Uterus (tissue), 4 donors: ENCODE measurements around the gene GLT6D1. TPM values are rescaled to one million over a fixed set of nuclear protein-coding genes. Genes with fewer than 3 reads are reported as not detected.

Experiments used
- DNase-seq, 2 donors: peaks; one replicate each; pipeline ENCODE4 v3.0.0-alpha.2; 2019 to 2020
- H3K27ac ChIP-seq, 2 donors: fragments of 200-600 bp; sonication (generic); 1 replicate in 1 of 2; 2 replicates in 1 of 2; pipeline ENCODE4 v1.5.1; 2016 to 2018
- H3K27me3 ChIP-seq, 2 donors: fragments of 200-600 bp; sonication (generic); one replicate each; pipeline ENCODE4 v1.5.1; 2018 to 2019; ENCODE audit warnings: control low read depth in 1 of 2
- H3K36me3 ChIP-seq, 2 donors: fragments of 200-600 bp; sonication (generic); one replicate each; pipeline ENCODE4 v1.5.1; 2019; ENCODE audit warnings: control low read depth in 1 of 2
- H3K4me1 ChIP-seq, 2 donors: fragments of 200-600 bp; sonication (generic); one replicate each; pipeline ENCODE4 v1.5.1; 2018 to 2019; ENCODE audit warnings: control low read depth in 1 of 2
- H3K4me3 ChIP-seq, 2 donors: fragments of 200-600 bp; sonication (generic); 1 replicate in 1 of 2; 2 replicates in 1 of 2; pipeline ENCODE4 v1.5.1; 2018 to 2019; ENCODE audit warnings: mild to moderate bottlenecking in 1 of 2
- H3K9me3 ChIP-seq, 2 donors: fragments of 200-600 bp; sonication (generic); one replicate each; pipeline ENCODE4 v1.5.1; 2019; ENCODE audit warnings: control low read depth in 1 of 2
- POLR2A ChIP-seq, 2 donors: fragments of 450-650 bp; IDR thresholded peaks; one replicate each; pipeline ENCODE4 v1.6.1; 2016; ENCODE audit warnings: antibody characterized with exemption in 2 of 2, mild to moderate bottlenecking in 1 of 2, moderate library complexity in 1 of 2
- intact Hi-C: fragments of 100-400 bp; cut with DNase I; formaldehyde crosslinking; loops from one replicate; pipeline ENCODE4 v1.15.1; 2023; ENCODE audit warnings: low total_unique reads
- total RNA-seq, 4 donors: library from RNA; depleted of rRNA in 3 of 4; stranded (reverse); fragments of >200 nt in 3 of 4; gene quantifications; one replicate each; pipeline versions ENCODE4 v1.1.0 to v1.2.4, GENCODE V29; 2014 to 2023
- TF ChIP-seq, protein P1 (sequence below), 4 experiments: fragments of 200-600 bp in 2 of 4; fragments of 450-650 bp in 2 of 4; sonication (generic) in 2 of 4; IDR thresholded peaks; one replicate each; pipeline ENCODE4 v1.5.1; 2016 to 2019; ENCODE audit warnings: antibody characterized with exemption in 4 of 4, mild to moderate bottlenecking in 2 of 4, moderate library complexity in 1 of 4
- donor health status: DM: yes; HTN: yes; CAD: no.

The GLT6D1 gene, protein sequence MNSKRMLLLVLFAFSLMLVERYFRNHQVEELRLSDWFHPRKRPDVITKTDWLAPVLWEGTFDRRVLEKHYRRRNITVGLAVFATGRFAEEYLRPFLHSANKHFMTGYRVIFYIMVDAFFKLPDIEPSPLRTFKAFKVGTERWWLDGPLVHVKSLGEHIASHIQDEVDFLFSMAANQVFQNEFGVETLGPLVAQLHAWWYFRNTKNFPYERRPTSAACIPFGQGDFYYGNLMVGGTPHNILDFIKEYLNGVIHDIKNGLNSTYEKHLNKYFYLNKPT
- total RNA-seq: not detected

DNA sequence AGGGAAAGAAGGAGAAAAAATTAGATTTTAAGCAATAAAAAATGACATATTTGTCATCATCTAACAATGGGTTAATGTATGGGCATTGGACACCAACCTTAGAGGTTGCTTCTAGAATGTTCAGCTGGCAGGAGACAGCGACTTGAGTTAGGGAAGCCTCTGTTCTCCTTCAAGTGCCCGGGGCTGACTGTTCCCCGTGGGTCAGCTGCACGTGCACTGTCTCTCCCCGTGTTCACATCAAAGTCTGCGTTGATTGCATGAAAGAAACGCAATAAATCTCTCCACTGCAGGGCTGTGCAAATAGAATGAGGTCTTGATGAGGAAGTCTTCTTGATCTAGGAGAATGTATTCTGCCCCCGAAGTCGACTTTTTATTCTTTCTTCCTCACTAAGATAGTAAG, at the start of gene GLT6D1:
TSS of gene GLT6D1 (minus strand) at position 345 of the 400 bp plus-strand sequence. CDS start 353 bp downstream, outside the sequence.
- peaks cover 0 to 3% of the 10 kb centered on the region in 2 donors for H3K27me3 ChIP-seq
- intact Hi-C loops: no loop called here

DNA sequence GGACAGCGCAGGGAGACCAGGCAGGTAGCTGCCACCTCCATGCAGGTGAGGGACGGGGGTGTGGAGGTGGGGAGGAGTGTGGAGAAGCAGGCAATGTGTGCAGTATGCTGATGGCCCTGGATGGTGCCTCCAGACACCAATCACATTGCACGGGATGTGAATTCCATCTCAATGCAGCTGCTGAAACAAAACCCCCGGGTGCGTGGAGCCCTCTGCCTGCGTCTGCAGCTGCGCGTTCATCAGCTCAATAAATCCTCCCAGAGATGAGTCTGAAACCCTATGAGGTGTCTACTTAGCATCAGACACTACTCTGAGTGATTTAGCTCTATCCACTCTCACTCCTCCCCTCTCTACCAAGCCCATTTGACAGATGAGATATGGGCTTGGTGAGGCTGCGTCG, 49.7 kb upstream of the GLT6D1 start:
- no peak for DNase-seq
- H3K9me3 ChIP-seq: no peaks in the 10 kb centered on the region
- no peaks in the 10 kb centered on the region for H3K27me3 ChIP-seq
- H3K27ac ChIP-seq: no peak overlapping the region
- TF ChIP-seq, protein P1, sequence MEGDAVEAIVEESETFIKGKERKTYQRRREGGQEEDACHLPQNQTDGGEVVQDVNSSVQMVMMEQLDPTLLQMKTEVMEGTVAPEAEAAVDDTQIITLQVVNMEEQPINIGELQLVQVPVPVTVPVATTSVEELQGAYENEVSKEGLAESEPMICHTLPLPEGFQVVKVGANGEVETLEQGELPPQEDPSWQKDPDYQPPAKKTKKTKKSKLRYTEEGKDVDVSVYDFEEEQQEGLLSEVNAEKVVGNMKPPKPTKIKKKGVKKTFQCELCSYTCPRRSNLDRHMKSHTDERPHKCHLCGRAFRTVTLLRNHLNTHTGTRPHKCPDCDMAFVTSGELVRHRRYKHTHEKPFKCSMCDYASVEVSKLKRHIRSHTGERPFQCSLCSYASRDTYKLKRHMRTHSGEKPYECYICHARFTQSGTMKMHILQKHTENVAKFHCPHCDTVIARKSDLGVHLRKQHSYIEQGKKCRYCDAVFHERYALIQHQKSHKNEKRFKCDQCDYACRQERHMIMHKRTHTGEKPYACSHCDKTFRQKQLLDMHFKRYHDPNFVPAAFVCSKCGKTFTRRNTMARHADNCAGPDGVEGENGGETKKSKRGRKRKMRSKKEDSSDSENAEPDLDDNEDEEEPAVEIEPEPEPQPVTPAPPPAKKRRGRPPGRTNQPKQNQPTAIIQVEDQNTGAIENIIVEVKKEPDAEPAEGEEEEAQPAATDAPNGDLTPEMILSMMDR (IDR thresholded peaks at IDR 0.05): no peak
- no peak overlapping the region for H3K4me3 ChIP-seq
- H3K36me3 ChIP-seq: no peaks in the 10 kb centered on the region
- intact Hi-C loops: no loop called here
- H3K4me1 ChIP-seq: no peaks in the 10 kb centered on the region

More for the DNA sequence above, at the start of gene GLT6D1:
- Histone ChIP-seq H3K4me3 (no peak within 1 kb of the TSS), H3K36me3 (no peaks in the 10 kb centered on the region), H3K4me1 (no peaks in the 10 kb centered on the region), H3K27ac (no peak within 1 kb of the TSS), H3K9me3 (no peaks in the 10 kb centered on the region)
- TF ChIP-seq, protein P1 (IDR thresholded peaks at IDR 0.05): no peak
- TF ChIP-seq POLR2A (IDR thresholded peaks at IDR 0.05): no peak
- no peak for DNase-seq

DNA sequence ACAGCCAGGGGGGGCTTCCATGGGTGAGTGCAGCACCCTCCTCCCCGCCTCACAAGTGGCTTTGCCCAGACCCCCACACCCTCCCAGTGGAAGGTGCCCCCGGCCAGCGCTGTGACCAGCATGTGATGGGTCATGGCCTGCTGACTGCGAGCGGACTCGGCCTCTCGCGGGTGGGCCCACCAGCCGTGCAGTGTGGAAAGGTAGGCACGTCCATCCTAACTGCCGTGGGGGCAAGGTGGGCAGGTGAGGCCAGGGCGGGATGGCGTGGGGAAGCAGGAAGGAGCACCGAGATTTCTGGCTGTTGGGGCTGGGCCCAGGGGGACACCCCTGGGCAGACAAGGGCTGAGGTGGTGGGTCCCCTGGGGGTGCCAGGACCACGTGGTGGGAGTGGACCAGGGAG, 47.9 kb upstream of the GLT6D1 start:
- H3K27me3 ChIP-seq: no peaks in the 10 kb centered on the region

DNA sequence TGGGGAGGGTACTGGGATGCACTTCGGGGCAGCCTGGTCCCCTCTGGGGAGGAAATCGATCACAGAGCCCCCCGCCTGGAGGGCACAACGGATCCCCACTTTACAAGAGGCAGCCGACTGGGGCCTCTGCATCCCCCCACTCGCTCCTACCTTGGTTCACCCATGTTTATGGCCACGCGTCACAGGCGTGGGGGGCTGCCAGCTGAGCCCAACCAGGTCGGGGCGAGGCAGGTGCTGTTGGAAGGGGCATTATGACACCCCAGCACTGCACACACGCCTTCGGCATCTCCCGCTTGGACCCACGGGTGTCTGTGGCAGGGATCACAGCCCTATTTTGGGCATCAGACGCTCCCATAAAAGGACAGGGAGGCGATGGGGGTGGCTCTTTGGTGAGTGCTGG, 45.4 kb upstream of the GLT6D1 start:
- DNase-seq: no peak
- intact Hi-C loops: no loop called here
- Histone ChIP-seq H3K4me1 (no peaks in the 10 kb centered on the region), H3K36me3 (no peaks in the 10 kb centered on the region), H3K4me3 (no peak overlapping the region), H3K9me3 (no peaks in the 10 kb centered on the region), H3K27me3 (no peaks in the 10 kb centered on the region), H3K27ac (no peak overlapping the region)
- TF ChIP-seq, protein P1 (IDR thresholded peaks at IDR 0.05): no peak
- no peak for TF ChIP-seq POLR2A (IDR thresholded peaks at IDR 0.05)

More for the DNA sequence above, 47.9 kb upstream of the GLT6D1 start:
- Histone ChIP-seq H3K9me3 (no peaks in the 10 kb centered on the region), H3K4me3 (no peak overlapping the region), H3K4me1 (no peaks in the 10 kb centered on the region), H3K36me3 (no peaks in the 10 kb centered on the region), H3K27ac (no peak overlapping the region)
- DNase-seq: no peak
- intact Hi-C loops: no loop called here
- TF ChIP-seq POLR2A (IDR thresholded peaks at IDR 0.05): no peak
- TF ChIP-seq, protein P1 (IDR thresholded peaks at IDR 0.05): no peak

DNA sequence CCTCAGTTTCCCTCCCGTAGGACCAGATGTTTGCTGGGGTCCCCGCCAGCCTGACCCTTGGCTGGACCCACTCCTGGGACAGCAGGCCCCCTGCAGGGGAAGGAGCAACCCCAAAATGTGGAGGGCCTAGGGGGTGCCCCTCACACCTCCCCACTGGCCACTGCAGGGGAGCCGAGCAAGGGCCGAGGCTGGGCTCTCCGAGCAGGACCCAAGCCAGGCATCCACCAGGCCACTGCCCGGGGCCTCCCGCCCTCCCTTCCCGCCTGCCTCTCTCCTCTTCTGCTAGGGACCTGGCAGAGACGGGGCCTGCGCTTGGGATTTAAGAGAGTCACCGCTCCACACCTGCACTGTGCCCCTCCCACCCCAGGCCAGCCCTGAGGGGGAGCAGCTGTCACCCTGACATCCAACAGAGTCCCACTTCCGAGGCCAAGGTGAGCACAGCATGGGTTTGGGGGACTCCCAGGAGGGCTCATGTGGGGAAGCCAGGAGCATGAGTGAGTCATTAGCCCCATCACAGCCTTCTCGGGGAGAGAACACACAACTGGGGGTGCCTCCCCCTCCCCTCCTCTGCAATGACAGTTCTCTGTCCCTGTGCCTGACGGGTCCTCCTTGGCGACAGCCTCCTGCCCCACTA, 44.2 kb upstream of the GLT6D1 start:
- Histone ChIP-seq H3K36me3 (no peaks in the 10 kb centered on the region), H3K4me3 (no peak overlapping the region), H3K27me3 (no peaks in the 10 kb centered on the region), H3K27ac (no peak overlapping the region), H3K4me1 (no peaks in the 10 kb centered on the region), H3K9me3 (no peaks in the 10 kb centered on the region)
- intact Hi-C loops: no loop called here
- TF ChIP-seq, protein P1 (IDR thresholded peaks at IDR 0.05): no peak
- DNase-seq: no peak
